ENCODE results near the gene SYN1.

DNA sequence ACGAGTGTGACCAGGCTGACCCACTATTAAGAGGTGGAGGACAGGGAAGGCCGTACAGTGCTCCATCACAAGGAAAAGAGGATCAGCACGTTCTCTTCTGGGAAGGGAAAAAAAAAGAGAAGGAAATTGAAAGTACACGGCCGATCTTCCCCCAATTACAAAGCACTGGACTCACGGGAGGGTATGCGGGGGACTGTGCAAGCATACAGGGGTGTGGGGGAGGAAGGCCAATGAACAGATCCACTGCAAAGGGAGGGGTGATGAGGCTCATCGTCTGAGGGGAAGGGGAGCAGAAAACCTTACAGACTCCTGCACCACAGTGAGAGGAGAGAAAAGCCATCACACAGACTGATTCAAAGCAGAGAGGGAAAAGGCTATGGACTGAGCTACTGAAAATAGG lies 29.6 kb upstream of the SYN1 start:
- TF ChIP-seq, protein P1, sequence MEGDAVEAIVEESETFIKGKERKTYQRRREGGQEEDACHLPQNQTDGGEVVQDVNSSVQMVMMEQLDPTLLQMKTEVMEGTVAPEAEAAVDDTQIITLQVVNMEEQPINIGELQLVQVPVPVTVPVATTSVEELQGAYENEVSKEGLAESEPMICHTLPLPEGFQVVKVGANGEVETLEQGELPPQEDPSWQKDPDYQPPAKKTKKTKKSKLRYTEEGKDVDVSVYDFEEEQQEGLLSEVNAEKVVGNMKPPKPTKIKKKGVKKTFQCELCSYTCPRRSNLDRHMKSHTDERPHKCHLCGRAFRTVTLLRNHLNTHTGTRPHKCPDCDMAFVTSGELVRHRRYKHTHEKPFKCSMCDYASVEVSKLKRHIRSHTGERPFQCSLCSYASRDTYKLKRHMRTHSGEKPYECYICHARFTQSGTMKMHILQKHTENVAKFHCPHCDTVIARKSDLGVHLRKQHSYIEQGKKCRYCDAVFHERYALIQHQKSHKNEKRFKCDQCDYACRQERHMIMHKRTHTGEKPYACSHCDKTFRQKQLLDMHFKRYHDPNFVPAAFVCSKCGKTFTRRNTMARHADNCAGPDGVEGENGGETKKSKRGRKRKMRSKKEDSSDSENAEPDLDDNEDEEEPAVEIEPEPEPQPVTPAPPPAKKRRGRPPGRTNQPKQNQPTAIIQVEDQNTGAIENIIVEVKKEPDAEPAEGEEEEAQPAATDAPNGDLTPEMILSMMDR (optimal IDR thresholded peaks at IDR 0.05 in 1 of 3, IDR thresholded peaks at IDR 0.05 in 1 of 3, conservative IDR thresholded peaks at IDR 0.05 in 1 of 3; ENCODE audit: extremely low read depth in 1 of 3, insufficient read depth in 2 of 3, low read length in 3 of 3), result no peak
- no peak for TF ChIP-seq EZH2 (IDR thresholded peaks at IDR 0.05; ENCODE audit: low read length)
